ENCODE measurements around the gene AMER2. TPM values are rescaled to one million over a fixed set of nuclear protein-coding genes. Genes with fewer than 3 reads are reported as not detected.

AMER2 gene
- total RNA-seq = not detected
- not detected for polyA plus RNA-seq
- long read RNA-seq, donor 1 = 0 reads
- long read RNA-seq, donor 2, partial matches to known transcripts = 0 of 1 reads
- long read RNA-seq, donor 2, other reads (novel, unspliced or antisense) = 0 of 1 reads

- Histone ChIP-seq H3K9me3 (no peaks in the 10 kb centered on the region), H3K4me1 (peaks cover 4 to 21% (median 15%) of the 10 kb centered on the region in 6 donors), H3K36me3 (no peaks in the 10 kb centered on the region), H3K4me3 (peak within 1 kb of the TSS in 7 of 8 donors; percentile 14 to 64 (median 26)), H3K27me3 (replicated peaks in 1 of 7) (peaks cover 0 to 83% (median 56%) of the 10 kb centered on the region in 7 donors), H3K27ac (no peak within 1 kb of the TSS)
- no peak for TF ChIP-seq POLR2AphosphoS5 (IDR thresholded peaks at IDR 0.05)
- no peak for TF ChIP-seq CTCF (IDR thresholded peaks at IDR 0.05 in 8 of 11, conservative IDR thresholded peaks at IDR 0.05 in 3 of 11)
- TF ChIP-seq POLR2A (IDR thresholded peaks at IDR 0.05) = no peak
- WGBS, 5 donors = 4 to 8% (median 6%) methylated on average over 30 to 50 of the region's 50 CpGs
- intact Hi-C loops (cut with DNase I; ENCODE audit: low total_unique reads) = no loop called here
- DNase-seq = no peak
Observed at GRCh38 chr13:25171517-25172302, at the start of gene AMER2. AMER2 (minus strand) TSS chr13:25172288; CDS start chr13:25171619, 669 bp downstream.

- H3K4me3 ChIP-seq = no peak overlapping the region
- no peak for DNase-seq
- intact Hi-C loops (cut with DNase I; ENCODE audit: low total_unique reads) = no loop called here
- no peak overlapping the region for H3K27ac ChIP-seq
- H3K27me3 ChIP-seq (replicated peaks in 1 of 7) = peaks cover 0 to 31% (median 0%) of the 10 kb centered on the region in 7 donors
- no peaks in the 10 kb centered on the region for H3K9me3 ChIP-seq
- no peaks in the 10 kb centered on the region for H3K4me1 ChIP-seq
- TF ChIP-seq CTCF (IDR thresholded peaks at IDR 0.05 in 8 of 11, conservative IDR thresholded peaks at IDR 0.05 in 3 of 11) (no peak), POLR2A (IDR thresholded peaks at IDR 0.05) (no peak), POLR2AphosphoS5 (IDR thresholded peaks at IDR 0.05) (no peak)
- no peaks in the 10 kb centered on the region for H3K36me3 ChIP-seq
- WGBS, 5 donors = 61 to 77% (median 63%) methylated on average over 5 of the region's 5 CpGs
Observed at GRCh38 chr13:25218019-25218418, 45.9 kb upstream of the AMER2 start.

GRCh38 chr13:25217023-25217885, 45.2 kb upstream of the AMER2 start:
- H3K4me3 ChIP-seq = no peak overlapping the region
- H3K36me3 ChIP-seq = no peaks in the 10 kb centered on the region
- no peak overlapping the region for H3K27ac ChIP-seq
- no peak for TF ChIP-seq CTCF (IDR thresholded peaks at IDR 0.05 in 8 of 11, conservative IDR thresholded peaks at IDR 0.05 in 3 of 11)
- TF ChIP-seq POLR2AphosphoS5 (IDR thresholded peaks at IDR 0.05) = no peak
- no peak for TF ChIP-seq POLR2A (IDR thresholded peaks at IDR 0.05)
- H3K4me1 ChIP-seq = no peaks in the 10 kb centered on the region
- 68 to 72% (median 70%) methylated on average over 11 to 12 of the region's 12 CpGs for WGBS, 5 donors
- no peaks in the 10 kb centered on the region for H3K9me3 ChIP-seq
- intact Hi-C loops (cut with DNase I; ENCODE audit: low total_unique reads) = no loop called here
- DNase-seq = no peak
- H3K27me3 ChIP-seq (replicated peaks in 1 of 7) = peaks cover 0 to 25% (median 0%) of the 10 kb centered on the region in 7 donors

- Histone ChIP-seq H3K9me3 (no peaks in the 10 kb centered on the region), H3K27ac (no peak overlapping the region), H3K36me3 (no peaks in the 10 kb centered on the region), H3K4me3 (no peak overlapping the region), H3K4me1 (no peaks in the 10 kb centered on the region), H3K27me3 (replicated peaks in 1 of 7) (peaks cover 0 to 8% (median 0%) of the 10 kb centered on the region in 7 donors)
- TF ChIP-seq CTCF (IDR thresholded peaks at IDR 0.05 in 8 of 11, conservative IDR thresholded peaks at IDR 0.05 in 3 of 11) = no peak
- TF ChIP-seq POLR2A (IDR thresholded peaks at IDR 0.05) = no peak
- TF ChIP-seq POLR2AphosphoS5 (IDR thresholded peaks at IDR 0.05) = no peak
- DNase-seq = no peak
- WGBS, 5 donors = 32 to 54% (median 43%) methylated on average over 3 of the region's 3 CpGs
- intact Hi-C loops (cut with DNase I; ENCODE audit: low total_unique reads) = no loop called here
Observed at GRCh38 chr13:25215253-25215575, 43.1 kb upstream of the AMER2 start.
